ENCODE measurements around the gene STARD7. TPM values are rescaled to one million over a fixed set of nuclear protein-coding genes. Genes with fewer than 3 reads are reported as not detected.

Gene STARD7
- total and polyA plus RNA-seq, 10 of the 15 experiments (the other 5 are each of a cell fraction or from before 2014, with no cell fraction given): 85.4 to 237 (median 153) TPM

GRCh38 chr2:96239745-96240264 lies 31.2 kb upstream of the STARD7 start:
- FAIRE-seq (no peak), DNase-seq (ENCODE audit: low read depth, low spot score) (no peak), ATAC-seq (no peak)
- no peaks in the 10 kb centered on the region for H3K36me3 ChIP-seq (ENCODE audit: control insufficient read depth in 2 of 2, insufficient read depth in 2 of 2, low read length in 1 of 2)
- intact Hi-C loops (cut with micrococcal nuclease; ENCODE audit: unreplicated experiment): no loop called here
- 96% methylated on average over 9 of the region's 9 CpGs for WGBS (ENCODE audit: insufficient coverage, insufficient replicate concordance, low lambda C conversion rate, missing lambda C conversion rate)
- CTCF ChIA-PET: interaction anchor here (1.3 to 3.1 kb wide), 4 partner anchors 12 to 37 kb away, joined by 4 to 18 read pairs (median 8); no protein-coding TSS in a partner anchor
- no peaks in the 10 kb centered on the region for H3K9me3 ChIP-seq (replicated peaks; ENCODE audit: control insufficient read depth, insufficient read depth, low read length)
- no peak overlapping the region for H3K4me2 ChIP-seq (ENCODE audit: control insufficient read depth, insufficient read depth)
- SMC1A ChIA-PET (ENCODE audit: uncharacterized antibody, unreplicated experiment): interaction anchor here (0.7 to 2.8 kb wide), 7 partner anchors 12 to 100 kb away, joined by 3 to 14 read pairs (median 4); partner anchors contain the start of gene STARD7
- no peak overlapping the region for H2AFZ ChIP-seq (ENCODE audit: control insufficient read depth, low read depth, low read length)
- in situ Hi-C loops (cut with MboI): no loop called here
- no peak overlapping the region for H3K27ac ChIP-seq (ENCODE audit: control insufficient read depth, insufficient read depth)
- TF ChIP-seq CBX5 (IDR thresholded peaks at IDR 0.05; ENCODE audit: low read depth) (no peak), FOXK2 (IDR thresholded peaks at IDR 0.05) (no peak), ZNF687 (IDR thresholded peaks at IDR 0.05) (no peak), PBX3 (IDR thresholded peaks at IDR 0.05; ENCODE audit: insufficient replicate concordance, low read depth, low read length) (no peak), ZBTB33 (IDR thresholded peaks at IDR 0.05) (no peak), RB1 (IDR thresholded peaks at IDR 0.05; ENCODE audit: borderline replicate concordance) (no peak), NR2C1 (IDR thresholded peaks at IDR 0.05) (no peak), IRF5 (IDR thresholded peaks at IDR 0.05; ENCODE audit: borderline replicate concordance) (no peak)
- H3K4me1 ChIP-seq (ENCODE audit: control insufficient read depth, insufficient read depth, low read length): peaks cover 27% of the 10 kb centered on the region
- BruUV-seq (replicated peaks): no TSS peak
- no peak overlapping the region for H3K9ac ChIP-seq (ENCODE audit: control insufficient read depth, insufficient read depth, low read length)
- H3K27me3 ChIP-seq (replicated peaks in 1 of 2; ENCODE audit: control insufficient read depth in 2 of 2, insufficient read depth in 2 of 2, low read length in 1 of 2): no peaks in the 10 kb centered on the region
- H4K20me1 ChIP-seq (ENCODE audit: control insufficient read depth, insufficient read depth): no peaks in the 10 kb centered on the region
- H3K79me2 ChIP-seq (ENCODE audit: control insufficient read depth, insufficient read depth, low read length): no peaks in the 10 kb centered on the region
- POLR2A ChIA-PET: interaction anchor here (0.6 to 1.4 kb wide), 4 partner anchors 12 to 34 kb away, joined by 3 to 5 read pairs (median 3); partner anchors contain the start of gene STARD7
- RAD21 ChIA-PET (ENCODE audit: unreplicated experiment): interaction anchor here (0.9 to 3.5 kb wide), 2 partner anchors 32 to 64 kb away, joined by 3 to 13 read pairs; partner anchors contain the start of gene STARD7
- no peak overlapping the region for H3K4me3 ChIP-seq

Measured in GM12878 (cell line).